ENCODE data around the gene TUBGCP3. TPM values are rescaled to one million over a fixed set of nuclear protein-coding genes. Genes with fewer than 3 reads are reported as not detected.

Gene TUBGCP3
- total RNA-seq, 4 donors from 2014 or later = 18.4 to 39.4 (median 27.4) TPM

GRCh38 chr13:112443995-112444311, 144.0 kb downstream of the TUBGCP3 start:
- TF ChIP-seq CTCF (IDR thresholded peaks at IDR 0.05) = peak in 1 of 3 donors; percentile 50
- ATAC-seq (ENCODE audit: low FRiP score) (peak; percentile 56), DNase-seq (ENCODE audit: low spot score) (peak; percentile 44)

DNA sequence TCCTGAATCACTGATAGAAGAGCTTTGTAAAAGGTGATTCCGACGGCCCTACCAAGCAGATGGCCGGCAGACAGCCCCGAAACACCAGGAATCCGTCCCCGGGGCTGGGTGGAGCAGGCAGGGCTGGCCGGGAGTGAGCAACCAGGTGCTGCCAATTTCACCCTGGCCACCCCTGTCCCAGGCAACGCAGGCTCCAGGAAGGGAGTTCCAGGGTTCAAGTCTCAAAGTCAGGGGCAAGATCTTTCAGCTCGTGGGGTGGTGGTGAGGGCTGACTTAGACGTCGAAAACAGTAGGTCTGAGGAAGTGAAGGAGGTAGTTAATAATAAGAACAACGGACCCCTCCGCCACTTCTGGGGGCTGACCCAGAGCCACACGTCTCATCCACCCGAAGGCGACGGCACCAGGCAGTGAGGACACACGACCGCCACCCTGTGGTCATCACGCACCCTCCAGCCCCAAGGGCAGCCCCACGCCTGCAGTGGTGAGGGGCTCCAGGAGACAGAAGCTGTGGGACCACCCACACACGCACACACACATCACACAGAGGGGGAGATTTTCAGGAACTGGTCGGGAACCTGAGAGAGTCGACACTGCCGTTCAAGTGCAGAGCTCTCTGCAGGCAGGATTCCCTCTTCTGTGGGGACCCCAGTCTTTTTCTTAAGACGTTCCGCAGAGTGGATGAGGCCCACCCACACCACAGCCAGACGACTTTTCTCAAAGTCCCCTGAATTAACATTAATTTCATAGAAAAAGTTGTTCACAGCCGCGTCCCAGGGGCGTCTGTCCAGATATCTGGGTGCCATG, 144.6 kb downstream of the TUBGCP3 start:
- TF ChIP-seq CTCF (IDR thresholded peaks at IDR 0.05) = no peak
- ATAC-seq (ENCODE audit: low FRiP score) = no peak
- no peak for DNase-seq (ENCODE audit: low spot score)

DNA sequence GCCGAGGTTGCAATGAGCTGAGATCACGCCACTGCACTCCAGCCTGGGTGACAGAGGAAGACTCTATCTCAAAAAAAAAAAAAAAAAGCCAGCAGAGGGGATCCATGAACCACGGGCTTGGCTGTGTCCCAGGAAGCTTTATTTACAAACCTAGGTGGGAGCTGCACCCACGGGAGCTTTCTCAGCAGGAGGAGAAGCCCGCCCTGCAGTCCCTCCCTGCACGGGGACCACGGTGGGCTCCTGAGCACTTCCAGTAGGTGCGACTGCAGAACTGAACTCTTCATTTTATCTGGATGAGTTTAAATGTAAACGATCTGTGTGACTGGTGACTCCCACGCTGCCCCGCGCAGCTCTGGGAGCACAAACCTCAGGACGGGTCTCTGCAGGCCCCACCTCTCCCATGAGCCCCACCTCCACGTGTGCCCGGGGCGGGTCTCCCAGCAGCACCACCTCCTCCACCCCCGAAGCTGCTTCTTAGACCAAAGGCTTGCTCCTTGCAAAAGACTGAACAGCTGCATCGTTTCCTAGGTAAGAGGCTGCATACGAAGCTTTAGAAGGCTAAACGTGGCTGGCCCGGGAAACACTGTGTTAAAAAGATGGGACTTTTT, 145.4 kb downstream of the TUBGCP3 start:
- DNase-seq (ENCODE audit: low spot score) (no peak), ATAC-seq (ENCODE audit: low FRiP score) (no peak)
- TF ChIP-seq CTCF (IDR thresholded peaks at IDR 0.05) = no peak

- no peak for ATAC-seq (ENCODE audit: low FRiP score)
- no peak for TF ChIP-seq CTCF (IDR thresholded peaks at IDR 0.05)
Observed at GRCh38 chr13:112441779-112442310, 146.1 kb downstream of the TUBGCP3 start.

GRCh38 chr13:112441226-112441625, 146.7 kb downstream of the TUBGCP3 start:
- TF ChIP-seq CTCF (IDR thresholded peaks at IDR 0.05) = no peak
- no peak for ATAC-seq (ENCODE audit: low FRiP score)
- no peak for DNase-seq (ENCODE audit: low spot score)

More at GRCh38 chr13:112441779-112442310, 146.1 kb downstream of the TUBGCP3 start:
- no peak for DNase-seq (ENCODE audit: low spot score)

- TF ChIP-seq CTCF (IDR thresholded peaks at IDR 0.05) = no peak
- no peak for DNase-seq (ENCODE audit: low spot score)
- ATAC-seq (ENCODE audit: low FRiP score) = no peak
Observed at GRCh38 chr13:112438515-112438914, 149.4 kb downstream of the TUBGCP3 start.
